ENCODE data around the gene KRTDAP.

KRTDAP gene, protein sequence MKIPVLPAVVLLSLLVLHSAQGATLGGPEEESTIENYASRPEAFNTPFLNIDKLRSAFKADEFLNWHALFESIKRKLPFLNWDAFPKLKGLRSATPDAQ

DNA sequence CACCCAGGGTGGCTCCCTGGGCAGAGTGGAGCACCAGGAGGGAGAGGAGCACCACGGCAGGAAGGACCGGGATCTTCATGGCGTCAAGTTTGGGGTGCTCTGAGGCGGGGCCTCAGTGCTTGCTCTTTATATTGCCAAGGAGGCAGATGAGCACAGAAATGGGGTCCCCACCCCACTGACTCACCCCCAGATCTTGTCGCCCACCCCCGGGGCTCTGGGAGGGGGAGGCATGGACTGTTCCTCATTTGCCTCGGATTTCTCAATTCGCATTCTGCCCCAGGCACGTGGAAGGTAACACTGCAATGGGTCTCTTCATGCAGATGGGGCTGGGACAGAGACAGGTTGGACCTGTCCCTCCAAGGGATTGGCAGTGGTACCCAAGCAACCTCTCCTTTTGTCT lies at the start of gene KRTDAP:
Gene KRTDAP, minus strand, starts transcription at position 101 of the 400 bp plus-strand sequence. Its CDS starts 22 bp downstream, at position 79.
- no peak for DNase-seq (ENCODE audit: low read depth, low spot score)

DNA sequence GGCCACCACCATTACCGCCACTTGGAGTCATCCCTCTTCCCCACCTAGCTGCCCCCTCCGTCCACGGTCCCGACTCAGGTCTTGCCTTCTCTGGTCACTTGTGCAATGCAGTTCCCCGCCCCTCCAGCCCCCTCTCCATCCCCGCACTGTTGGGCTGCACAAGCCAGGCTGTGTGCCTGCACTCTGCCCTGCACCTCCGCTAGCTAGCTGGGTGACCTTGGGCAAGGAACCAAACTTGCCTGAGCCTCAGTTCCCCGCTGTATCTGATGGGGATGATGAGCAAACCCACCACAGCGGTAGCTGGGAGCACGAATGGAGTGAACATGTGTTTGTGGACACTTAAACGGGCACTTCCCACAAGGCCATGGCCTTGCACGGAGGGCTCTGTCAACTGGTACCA lies 49.6 kb upstream of the KRTDAP start:
- no peak for DNase-seq (ENCODE audit: low read depth, low spot score)

DNA sequence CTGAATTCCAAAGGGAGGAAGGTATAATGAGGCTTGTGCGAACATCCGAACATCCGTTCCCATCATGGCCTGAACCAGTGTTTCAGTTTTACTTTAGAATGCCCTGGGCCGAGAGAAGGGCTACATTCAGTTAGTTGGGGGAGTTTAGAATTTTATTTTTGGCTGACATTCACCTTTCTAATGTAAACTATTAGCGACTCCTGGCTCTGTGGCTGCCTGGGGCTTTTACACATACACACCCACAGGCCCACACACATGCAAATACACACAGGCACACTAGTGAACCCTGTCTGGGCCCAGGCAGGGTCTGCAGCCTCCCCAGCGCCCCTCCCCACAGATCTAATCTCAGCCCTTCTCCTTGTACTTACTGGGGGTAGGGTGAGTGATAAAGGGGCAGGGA lies 49.0 kb upstream of the KRTDAP start:
- no peak for DNase-seq (ENCODE audit: low read depth, low spot score)

DNA sequence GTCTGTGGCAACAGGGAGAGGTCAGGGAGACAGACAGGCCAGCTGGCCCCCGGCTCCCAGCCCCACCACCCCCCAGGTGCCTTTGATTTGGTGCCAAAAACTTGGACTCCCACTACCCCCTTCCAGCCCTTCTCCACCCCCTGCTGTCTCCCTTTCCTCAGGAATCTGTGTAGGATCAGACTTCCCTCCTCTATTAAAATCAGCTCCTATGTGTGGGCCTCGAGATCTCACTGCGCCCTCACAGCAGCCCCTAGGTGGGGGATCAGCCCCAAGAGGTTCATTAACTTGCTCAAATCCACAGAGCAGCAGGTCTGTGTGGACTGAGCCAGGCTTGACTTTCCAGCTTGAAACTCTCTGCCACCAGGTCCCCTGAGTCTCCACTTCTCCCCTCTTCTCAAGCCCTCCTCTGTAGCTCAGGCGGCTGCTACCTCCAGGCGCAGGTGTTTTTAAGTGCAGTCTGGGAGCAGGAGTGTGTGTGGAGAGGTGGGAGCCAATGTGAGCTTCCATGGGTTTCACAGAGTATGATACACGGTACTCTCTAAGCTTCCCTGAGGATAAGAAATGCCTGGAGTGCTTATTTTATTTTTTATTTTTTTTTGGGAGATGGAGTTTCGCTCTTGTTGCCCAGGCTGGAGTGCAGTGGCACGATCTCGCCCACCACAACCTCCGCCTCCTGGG lies 44.7 kb upstream of the KRTDAP start:
- no peak for DNase-seq (ENCODE audit: low read depth, low spot score)

DNA sequence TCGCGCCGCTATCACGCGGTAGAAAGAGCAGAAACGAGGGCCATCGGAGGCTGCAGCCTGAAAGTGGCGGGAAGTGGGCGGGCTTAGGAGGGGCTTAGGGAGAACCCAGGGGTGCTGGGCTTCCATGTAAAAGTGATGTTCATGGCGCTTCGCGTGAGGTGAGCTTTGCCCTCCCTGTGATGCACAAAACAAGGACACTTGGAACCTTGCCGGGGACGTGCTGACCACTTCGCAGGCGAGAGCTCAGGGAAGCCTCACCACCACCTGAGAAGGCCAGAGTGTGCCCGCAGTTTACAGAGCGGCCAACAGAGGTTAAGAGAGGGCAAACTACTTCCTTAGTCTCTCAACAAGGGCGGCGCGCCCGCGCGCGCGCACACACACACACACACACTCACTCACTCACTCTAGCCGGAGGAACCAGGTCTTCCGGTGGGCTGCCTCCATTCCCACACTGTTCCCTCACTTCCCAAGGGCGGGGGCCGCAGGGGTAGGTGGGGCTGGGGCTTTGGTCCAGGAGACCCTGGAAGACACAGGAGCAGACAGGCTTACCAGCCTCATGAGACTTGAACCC lies 43.6 kb upstream of the KRTDAP start:
- DNase-seq (ENCODE audit: low read depth, low spot score): no peak

DNA sequence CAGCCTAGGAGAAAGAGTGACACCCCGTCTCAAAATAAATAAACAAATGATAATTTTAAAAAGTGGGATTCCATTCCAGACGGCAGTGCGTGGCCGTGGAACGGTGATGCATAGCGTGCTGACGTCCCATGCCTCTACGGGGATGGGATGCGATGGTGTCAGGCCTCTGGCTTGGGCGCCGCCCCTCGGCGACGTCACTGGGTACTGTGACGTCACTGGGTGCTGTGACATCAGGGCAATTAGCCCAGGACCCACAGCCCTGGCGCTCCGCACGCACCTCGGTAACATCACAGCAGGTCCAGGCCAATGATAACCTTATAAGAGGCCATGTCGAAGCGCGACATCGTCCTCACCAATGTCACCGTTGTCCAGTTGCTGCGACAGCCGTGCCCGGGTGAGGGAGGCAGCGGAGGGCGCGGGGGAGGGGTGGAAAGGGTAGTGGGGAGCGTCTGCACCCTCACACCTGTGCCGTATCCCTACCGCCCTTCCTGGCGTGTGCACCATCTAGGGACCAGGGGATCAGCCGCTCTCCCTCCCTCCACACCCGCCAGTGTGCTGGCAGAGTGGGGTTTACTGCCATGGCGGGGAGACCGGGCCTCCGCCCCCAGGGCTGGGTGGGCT lies 43.0 kb upstream of the KRTDAP start, which contains the start of gene GAPDHS:
Gene GAPDHS, plus strand, starts transcription at position 256 of the 621 bp plus-strand sequence. Its CDS starts 72 bp downstream, at position 328.
- no peak for DNase-seq (ENCODE audit: low read depth, low spot score)

DNA sequence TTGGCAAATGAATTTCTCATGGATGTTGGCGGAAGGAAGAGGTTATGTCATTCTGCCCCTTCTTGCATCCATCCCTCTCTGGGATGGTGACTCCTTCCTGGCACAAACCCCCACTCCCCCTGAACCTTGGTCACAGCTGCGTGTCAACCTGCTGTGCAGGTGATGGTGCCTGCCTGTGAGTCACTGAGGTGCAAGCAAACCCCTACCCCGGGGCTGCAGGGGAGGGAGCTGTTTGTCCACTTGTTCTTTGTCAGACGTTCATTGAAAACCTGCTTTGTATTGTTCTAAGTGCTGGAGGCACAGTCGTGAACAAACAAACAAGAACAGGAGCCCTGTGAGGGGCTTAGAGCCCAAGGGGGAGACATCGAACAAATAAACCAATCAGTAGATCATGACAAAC lies 41.0 kb upstream of the KRTDAP start:
- no peak for DNase-seq (ENCODE audit: low read depth, low spot score)

DNA sequence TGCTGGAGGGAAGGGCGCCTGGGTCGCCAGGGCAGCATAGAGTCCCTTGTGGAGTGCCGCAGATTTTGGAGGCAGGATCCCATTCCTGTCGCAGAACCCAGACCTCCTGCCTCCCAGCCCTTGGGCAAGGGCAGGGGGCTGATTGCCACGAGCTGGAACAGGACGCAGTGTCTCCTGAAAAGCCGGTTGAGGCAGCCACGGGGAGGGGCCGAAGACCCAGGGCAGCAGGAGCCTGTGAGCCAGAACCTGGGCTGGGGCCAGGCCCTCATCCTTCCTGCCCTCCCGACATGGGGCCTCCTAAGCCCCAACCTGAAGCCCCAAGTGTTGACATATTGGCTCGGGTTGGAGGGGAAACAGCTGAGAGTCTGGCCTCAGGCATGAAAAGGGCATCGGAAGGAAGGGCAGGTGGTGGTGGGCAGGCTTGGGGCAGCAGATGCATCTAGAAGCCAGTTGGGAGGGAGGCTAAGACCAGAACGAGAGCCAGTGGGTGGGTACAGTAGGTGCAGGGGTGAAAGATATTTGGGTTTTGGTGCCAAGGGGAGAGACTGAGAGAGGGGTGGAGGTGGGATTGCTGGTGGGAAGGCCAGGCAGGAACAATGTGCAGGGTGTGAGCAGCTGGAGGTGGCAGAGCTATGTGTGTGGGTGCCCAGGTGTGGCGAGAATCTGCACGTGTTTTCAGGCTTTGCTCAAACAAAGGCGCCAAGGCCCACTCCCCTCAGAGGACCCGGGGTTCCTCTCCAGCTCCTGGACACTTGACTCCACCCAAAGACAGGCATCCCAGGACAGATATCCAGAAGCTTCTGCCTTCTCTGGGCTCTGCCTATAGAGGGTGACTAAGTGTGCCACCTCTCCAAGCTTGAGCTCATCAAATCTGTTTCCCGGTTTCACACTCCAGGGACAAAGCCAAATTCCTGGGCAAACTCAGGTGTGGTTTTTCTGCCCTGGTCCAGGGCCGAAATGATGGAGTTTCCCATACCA lies 39.3 kb upstream of the KRTDAP start:
- no peak for DNase-seq (ENCODE audit: low read depth, low spot score)

DNA sequence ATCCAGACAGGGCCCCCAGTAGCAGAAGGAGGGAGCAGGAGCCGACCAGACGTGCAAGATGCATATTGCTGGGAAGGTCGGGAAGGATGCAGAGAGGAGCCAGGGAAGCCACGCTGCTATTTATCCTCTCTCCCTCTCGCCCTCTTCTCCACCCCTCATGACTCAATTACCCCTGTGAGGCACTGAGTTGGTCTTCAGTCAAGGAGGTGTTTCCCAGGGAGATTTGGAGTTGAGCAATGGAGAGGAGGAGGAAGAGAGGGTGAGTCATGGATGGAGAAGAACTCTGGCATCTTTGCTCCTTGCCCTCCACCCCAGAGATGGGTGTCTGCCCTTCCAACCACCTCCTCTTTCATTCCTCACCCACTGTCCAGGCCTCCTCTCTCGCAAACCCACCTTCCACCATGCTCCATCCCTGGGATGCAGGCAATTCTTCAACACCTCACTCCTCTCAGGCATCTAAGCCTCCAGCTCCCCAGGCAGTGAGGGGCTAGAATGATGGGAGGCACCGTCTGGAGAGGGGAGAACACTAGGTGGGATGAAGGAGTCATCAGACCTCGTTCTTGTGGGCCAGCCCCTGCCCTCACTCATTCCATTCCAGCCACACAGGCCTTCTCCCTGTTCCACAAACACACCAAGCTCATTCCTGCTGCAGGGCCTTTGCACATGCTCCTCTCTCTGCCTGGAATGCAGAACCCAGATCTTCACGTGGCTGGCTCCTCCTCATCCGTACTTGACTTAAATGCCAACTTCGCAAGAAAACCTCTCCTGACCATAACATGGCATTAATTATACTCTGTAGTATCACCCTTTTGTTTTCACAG lies 38.2 kb upstream of the KRTDAP start, which contains the start of gene SBSN:
Gene SBSN, minus strand, starts transcription at position 94 of the 821 bp plus-strand sequence. Its CDS starts 30 bp downstream, at position 64.
- no peak for DNase-seq (ENCODE audit: low read depth, low spot score)

DNA sequence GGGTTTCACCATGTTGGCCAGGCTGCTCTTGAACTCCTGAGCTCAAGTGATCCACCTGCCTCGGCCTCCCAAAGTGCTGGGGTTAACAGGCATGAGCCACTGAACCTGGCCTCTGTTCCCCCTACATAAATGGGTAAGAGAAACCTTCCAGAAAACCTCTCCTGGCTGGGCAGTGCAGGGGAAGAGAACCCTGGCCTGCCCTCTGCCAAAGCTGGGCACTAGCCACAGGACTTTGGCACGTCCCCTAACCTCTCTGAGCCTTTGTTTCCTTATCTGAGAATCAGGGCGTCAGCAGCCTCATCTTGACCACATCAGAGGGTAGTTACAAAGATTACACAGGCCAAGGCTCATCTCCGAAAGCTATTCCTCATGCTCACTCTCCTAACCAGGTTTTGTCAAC lies 35.6 kb upstream of the KRTDAP start:
- no peak for DNase-seq (ENCODE audit: low read depth, low spot score)

DNA sequence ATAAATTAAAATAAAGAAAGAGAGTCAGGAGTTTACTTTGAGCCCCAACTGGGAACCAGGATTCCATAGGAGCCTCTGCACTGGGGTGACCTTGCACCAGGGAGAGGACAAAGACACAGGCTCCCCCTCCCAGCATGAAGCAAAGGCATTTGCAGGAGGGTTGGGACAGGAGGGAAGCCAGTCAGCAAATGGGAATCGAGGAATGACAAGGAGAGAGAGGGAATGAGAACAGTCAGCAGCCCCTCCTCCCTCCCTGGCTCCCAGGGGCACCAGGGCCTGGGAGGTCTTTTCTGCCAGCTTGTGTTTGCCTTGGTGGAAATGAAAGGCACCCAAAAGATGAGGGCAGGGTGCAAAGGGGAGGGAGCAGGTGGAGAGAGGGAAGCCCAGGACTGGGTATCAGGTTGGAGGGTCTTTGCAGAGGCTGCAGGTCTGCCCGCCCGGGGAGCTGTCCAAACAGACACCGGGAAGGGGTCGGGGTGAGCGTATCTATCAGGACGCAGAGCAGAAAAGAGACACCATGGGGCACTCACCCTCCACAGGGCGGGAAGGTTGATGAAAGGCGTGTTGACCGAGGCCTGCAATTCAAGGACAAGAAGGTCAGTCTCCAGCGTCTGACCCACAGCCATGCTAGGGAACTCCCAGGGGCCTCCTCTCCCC lies 34.0 kb upstream of the KRTDAP start:
- no peak for DNase-seq (ENCODE audit: low read depth, low spot score)

DNA sequence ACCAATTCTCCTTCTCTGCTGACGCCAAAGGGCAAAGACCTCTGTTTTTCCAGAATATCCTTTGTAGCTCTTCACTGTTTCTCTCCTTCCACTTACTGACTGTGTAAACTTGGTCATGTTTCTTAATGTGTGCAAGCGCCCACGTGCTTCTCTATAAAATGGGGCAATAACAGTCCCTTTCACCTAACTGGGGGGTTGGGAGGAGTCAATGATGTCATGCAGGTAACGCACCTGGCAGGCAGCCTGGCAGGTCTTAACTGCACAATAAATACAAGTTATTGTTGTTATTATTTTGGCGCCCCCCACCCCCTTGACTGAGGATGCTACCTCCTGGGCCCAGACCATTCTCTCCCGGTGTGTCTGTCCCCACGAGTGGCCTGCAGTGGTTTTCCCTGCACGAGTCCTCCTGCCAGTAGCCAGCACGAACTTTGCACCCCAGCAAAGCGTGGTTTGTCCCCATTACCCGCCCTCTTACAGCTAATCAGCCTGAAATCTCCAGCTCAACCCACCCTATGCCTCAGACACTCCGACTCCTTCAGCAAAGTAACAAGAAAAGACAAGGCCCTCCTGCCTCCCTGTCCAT lies 32.6 kb upstream of the KRTDAP start:
- DNase-seq (ENCODE audit: low read depth, low spot score): no peak

DNA sequence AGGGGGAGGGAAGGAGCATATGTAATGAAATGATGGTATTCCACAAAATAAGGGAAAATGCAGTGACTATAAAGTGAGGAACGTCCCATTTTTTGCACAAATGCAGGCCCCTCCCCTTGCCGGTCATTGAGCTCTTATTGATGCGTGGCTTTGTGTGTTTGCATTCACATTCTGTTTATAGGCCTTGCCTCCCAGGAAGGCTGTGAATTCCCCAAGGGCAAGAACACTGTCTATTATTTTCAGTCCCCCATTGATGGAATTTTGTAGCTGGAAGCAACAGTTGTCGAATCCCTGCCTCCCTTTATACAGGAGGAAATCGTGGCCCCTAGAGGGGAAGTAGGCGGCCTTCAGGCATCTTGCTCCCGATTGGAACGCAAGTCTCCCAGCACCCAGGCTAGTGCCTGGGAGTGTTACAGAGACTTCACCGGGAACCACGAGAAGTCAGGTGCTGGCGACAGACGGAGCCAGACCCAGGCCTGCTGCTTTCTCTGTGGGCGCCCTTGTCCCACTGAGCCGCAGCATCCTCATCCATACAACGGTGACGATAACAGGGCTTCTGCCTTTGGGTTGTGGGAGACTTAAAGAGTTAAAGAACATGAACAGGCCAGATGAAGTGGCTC lies 31.0 kb upstream of the KRTDAP start:
- no peak for DNase-seq (ENCODE audit: low read depth, low spot score)

DNA sequence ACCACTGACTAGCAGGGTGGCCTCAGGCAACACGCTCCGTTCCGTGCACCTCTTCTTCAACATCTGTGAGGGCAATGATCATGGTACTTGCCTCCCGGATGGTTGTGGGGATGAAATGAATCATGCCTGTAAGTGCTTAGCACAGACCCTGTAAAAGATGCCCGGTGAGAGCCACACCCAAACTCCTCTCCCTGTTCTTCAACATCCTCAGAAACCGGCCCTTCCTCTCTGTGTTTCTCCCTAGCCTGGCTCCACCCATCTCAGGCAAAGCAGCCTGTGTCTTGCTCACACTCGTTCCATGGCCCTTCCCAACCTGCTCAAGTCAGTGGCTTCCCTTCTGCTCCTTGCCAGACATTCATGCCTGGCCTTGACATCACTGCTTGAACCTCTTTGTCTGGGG lies 29.0 kb upstream of the KRTDAP start:
- no peak for DNase-seq (ENCODE audit: low read depth, low spot score)

DNA sequence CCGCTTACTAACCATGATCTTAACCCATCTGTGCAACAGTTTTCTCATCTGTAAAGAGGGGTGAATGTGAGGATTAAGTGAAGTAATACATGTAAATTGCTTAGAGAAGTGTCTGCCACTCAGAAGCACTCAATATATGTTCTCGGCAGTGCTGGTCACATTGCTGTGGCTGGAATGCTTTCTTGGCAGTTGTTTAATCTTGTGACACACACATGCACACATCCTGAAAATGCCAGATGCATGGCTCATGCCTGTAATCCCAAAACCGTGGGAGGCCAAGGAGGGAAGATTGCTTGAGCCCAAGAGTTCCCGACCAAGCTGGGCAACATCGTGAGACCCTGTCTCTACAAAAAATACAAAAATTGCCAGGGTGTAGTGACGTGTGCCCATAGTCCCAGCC lies 28.0 kb upstream of the KRTDAP start:
- DNase-seq (ENCODE audit: low read depth, low spot score): no peak

DNA sequence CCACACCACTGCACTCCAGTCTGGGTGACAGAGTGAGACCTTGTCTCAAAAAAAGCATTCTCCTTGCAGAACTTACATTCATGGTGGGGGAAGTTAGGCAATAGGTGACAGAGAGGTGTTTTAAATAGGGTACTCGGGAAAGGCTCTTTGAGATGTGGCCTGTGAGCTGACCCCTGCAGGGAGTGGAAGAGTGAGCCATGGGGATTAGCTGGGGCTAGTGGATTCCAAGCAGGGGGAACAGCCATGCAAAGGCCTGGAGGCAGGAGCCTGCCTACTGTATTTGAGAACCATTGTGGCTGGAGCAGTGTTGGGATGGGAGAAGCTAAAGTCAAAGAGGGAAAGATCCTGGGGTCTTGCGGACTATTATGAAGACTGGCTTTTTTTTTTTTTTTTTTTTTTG lies 27.1 kb upstream of the KRTDAP start:
- no peak for DNase-seq (ENCODE audit: low read depth, low spot score)

DNA sequence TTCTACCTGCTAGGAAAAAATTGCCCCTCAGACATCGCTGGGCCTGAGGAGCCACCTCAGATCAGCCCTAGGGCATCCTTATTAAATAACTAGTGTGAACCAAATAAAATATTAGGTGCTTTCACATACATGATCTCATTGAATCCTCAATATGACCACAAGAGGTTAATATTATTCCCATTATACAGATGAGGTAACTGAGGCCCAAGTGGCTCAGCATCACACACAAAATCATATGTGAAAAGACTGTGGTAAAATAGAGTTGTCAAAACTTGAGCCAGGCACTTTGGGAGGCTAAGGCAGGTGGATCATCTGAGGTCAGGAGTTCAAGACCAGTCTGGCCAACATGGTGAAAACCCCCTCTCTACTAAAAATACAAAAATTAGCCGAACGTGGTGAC lies 26.0 kb upstream of the KRTDAP start:
- no peak for DNase-seq (ENCODE audit: low read depth, low spot score)

DNA sequence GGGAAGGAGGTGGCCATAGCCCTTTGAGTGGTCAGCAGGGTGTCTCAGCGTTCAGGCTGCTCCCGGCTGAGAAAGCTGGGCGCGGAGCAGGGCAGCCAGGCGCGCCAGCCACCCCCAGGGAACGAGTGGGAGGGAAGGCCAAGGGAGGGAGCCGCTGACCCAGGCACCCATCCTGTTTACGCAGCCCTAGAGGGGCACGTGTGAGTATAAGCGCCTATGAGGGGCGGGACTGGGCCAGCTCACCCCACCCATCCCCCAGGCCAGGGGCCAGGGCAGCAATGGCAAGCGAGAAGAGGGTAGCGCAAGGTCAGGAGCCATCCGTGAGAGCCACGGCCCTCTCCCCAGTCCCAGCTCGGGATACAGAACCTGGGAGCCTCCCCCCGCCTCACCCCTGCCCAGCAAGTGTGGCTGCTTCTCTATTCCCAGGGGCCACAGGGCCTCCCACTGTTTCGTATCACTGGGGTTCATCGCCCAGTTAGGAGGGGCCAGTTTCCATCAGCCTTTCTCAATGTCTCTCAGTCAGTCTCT lies 24.1 kb upstream of the KRTDAP start:
- DNase-seq (ENCODE audit: low read depth, low spot score): no peak

DNA sequence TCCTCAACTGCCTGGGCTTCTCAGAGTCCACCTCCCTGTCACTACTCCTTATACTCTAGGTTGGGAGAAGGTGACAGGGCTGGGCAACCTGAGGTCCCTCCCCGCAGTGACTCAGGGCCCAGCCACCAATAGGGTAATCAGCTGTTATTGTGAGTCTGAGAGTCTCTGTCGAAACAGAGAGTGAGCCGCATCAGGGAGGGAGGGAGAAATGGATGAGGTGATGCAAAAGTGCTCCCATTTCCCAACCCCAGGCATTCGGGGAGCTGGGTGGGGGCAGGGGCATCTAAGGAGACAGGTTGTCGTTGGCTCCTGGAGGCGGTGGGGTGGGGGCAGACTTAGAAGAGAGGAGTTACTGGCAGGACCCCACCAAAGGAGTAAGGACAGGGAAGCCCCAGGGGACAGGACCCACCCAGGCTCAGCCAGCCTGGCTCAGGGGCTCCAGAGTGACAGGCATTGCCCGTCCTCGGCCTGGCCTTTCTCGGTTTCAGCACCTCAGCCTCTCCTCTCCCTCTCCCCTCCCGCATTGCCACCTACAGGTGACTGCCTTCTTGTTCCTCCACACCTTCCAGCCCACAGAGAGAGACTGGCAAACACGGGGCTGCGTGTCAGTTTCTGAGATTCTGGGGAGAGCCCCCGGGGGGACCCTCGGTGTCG lies 23.5 kb upstream of the KRTDAP start, which contains the start of gene DMKN:
Gene DMKN, minus strand, starts transcription at position 22 of the 654 bp plus-strand sequence. CDS start 174 bp downstream, outside the sequence.
- no peak for DNase-seq (ENCODE audit: low read depth, low spot score)

All from brain pericyte (primary cell).